H1 (cell line): ENCODE measurements around the gene CYP1A2.

ENCODE experiments used
- POLR2A ChIP-seq, 2 experiments: IDR thresholded peaks; 1 replicate in 1 of 2; 2 replicates in 1 of 2; pipeline ENCODE4 v1.6.1; 2011; ENCODE audit warnings: low read depth in 2 of 2, low read length in 2 of 2, mild to moderate bottlenecking in 2 of 2; ENCODE audit errors: control extremely low read depth in 1 of 2
- SIN3A ChIP-seq, 2 experiments: IDR thresholded peaks in 1 of 2; conservative IDR thresholded peaks in 1 of 2; 2 replicates each; pipeline ENCODE4 v1.6.1; 2011 to 2012; ENCODE audit warnings: low read length in 2 of 2, improper control_type of control experiment in 1 of 2, low read depth in 1 of 2, mild to moderate bottlenecking in 1 of 2
- TF ChIP-seq, protein P1 (sequence below), 3 experiments: IDR thresholded peaks; 1 replicate in 2 of 3; 2 replicates in 1 of 3; pipeline versions ENCODE4 v1.5.1 to v1.6.1; 2011; ENCODE audit warnings: low read length in 3 of 3, mild to moderate bottlenecking in 3 of 3, inconsistent platforms in 2 of 3, low read depth in 1 of 3, moderate library complexity in 1 of 3; ENCODE audit not compliant: insufficient read depth in 1 of 3; ENCODE audit errors: control extremely low read depth in 1 of 3
- TF ChIP-seq, protein P2 (sequence below): IDR thresholded peaks from 2 replicates; pipeline ENCODE4 v1.6.1; 2011; ENCODE audit warnings: low read depth, mild to moderate bottlenecking, low read length; ENCODE audit not compliant: insufficient read depth

DNA sequence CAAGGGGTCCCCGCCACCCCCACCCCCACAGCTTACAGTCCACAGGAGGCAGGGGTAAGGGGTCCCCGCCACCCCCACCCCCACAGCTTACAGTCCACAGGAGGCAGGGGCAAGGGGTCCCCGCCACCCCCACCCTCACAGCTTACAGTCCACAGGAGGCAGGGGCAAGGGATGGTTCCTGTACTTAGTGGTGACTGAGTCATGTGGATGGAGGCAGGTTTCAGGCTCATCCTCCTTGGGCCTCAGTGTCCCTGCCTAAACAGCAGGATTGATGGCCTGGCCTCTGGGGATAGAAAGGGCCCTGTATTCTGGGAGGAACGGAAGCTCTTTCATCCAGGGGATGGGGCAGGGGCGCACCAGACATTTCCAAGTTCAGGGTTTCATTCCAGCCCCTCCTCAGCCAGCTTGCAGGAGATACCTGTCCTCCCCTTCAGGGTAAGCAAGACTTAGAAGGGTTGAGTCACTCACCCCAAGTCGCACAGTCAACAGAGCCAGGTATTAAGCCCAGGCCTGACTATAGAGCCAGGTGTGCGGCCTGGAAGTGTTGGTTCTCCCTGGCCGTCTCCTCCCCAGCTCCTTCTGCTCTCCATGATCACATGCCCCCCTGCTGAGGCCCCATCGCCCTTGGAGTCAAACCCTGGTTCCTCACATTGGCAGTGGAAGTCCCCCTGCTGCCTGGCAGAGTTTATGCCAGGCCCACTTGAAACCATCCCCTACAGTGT is 45.8 kb downstream of the CYP1A2 start:
- TF ChIP-seq, protein P1, sequence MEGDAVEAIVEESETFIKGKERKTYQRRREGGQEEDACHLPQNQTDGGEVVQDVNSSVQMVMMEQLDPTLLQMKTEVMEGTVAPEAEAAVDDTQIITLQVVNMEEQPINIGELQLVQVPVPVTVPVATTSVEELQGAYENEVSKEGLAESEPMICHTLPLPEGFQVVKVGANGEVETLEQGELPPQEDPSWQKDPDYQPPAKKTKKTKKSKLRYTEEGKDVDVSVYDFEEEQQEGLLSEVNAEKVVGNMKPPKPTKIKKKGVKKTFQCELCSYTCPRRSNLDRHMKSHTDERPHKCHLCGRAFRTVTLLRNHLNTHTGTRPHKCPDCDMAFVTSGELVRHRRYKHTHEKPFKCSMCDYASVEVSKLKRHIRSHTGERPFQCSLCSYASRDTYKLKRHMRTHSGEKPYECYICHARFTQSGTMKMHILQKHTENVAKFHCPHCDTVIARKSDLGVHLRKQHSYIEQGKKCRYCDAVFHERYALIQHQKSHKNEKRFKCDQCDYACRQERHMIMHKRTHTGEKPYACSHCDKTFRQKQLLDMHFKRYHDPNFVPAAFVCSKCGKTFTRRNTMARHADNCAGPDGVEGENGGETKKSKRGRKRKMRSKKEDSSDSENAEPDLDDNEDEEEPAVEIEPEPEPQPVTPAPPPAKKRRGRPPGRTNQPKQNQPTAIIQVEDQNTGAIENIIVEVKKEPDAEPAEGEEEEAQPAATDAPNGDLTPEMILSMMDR (IDR thresholded peaks at IDR 0.05; ENCODE audit: control extremely low read depth in 1 of 3, insufficient read depth in 1 of 3, low read depth in 1 of 3, low read length in 3 of 3), result no peak
- TF ChIP-seq SIN3A (conservative IDR thresholded peaks at IDR 0.05 in 1 of 2, IDR thresholded peaks at IDR 0.05 in 1 of 2; ENCODE audit: low read depth in 1 of 2, low read length in 2 of 2), result no peak
- TF ChIP-seq POLR2A (IDR thresholded peaks at IDR 0.05; ENCODE audit: control extremely low read depth in 1 of 2, low read depth in 2 of 2, low read length in 2 of 2), result no peak
- TF ChIP-seq, protein P2, sequence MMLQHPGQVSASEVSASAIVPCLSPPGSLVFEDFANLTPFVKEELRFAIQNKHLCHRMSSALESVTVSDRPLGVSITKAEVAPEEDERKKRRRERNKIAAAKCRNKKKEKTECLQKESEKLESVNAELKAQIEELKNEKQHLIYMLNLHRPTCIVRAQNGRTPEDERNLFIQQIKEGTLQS, result no peak
